Frontal cortex (tissue), 4 donors: ENCODE measurements around the gene PUS3. TPM values are rescaled to one million over a fixed set of nuclear protein-coding genes. Genes with fewer than 3 reads are reported as not detected.

Experiments
- DNase-seq, 2 donors: peaks; one replicate each; pipeline ENCODE4 v3.0.0; 2012; ENCODE audit warnings: low spot score in 2 of 2
- FAIRE-seq: peaks from 2 replicates; lab custom pipeline; 2012; peaks lifted over from hg19 to GRCh38; lab: Jason Lieb, UNC
- total RNA-seq: library from RNA; depleted of rRNA; stranded (reverse); fragments of >200 nt; gene quantifications from one replicate; pipeline ENCODE4 v1.2.3, GENCODE V29; 2014
- donor health status: control.
- donor health status: control.
- donor health status: control.

The PUS3 gene, protein sequence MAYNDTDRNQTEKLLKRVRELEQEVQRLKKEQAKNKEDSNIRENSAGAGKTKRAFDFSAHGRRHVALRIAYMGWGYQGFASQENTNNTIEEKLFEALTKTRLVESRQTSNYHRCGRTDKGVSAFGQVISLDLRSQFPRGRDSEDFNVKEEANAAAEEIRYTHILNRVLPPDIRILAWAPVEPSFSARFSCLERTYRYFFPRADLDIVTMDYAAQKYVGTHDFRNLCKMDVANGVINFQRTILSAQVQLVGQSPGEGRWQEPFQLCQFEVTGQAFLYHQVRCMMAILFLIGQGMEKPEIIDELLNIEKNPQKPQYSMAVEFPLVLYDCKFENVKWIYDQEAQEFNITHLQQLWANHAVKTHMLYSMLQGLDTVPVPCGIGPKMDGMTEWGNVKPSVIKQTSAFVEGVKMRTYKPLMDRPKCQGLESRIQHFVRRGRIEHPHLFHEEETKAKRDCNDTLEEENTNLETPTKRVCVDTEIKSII
- total RNA-seq = 14.3 TPM

DNA sequence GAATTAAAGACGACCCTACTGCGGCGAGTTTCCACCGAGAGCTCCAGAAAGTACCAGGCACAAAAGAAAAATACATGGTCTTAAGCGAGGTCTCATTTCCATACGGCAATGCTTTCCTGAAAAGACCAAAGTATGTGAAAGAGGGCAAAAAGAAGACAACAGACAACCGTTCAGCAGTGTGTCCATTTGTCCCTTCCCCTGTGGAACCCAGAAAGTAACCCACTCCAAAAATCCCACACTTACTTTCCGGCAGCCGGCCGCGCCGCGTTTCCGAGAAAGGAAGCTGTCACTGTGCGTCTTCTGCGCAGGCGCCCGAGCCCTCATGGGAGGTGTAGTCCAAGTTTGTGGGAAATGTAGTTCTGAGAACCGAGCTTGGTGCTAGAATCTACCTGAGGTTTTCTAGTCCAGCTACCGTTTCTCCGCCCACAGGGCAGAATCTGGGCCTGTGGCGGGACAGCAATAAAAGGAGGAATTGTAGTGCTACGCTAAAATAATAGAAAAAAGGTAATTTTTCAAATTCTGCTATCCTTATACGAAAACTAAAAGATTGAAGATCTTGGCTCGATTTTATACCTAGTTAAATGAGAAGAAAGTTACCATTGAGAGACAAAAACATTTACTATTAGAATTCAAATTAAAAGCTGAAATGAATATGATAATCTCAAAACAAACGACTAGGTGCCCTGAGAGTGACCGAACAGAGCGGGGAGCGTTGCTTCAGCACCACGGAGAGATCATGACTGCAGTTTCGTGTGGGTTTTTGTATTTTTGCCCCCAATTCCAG lies at the start of gene PUS3:
Gene PUS3, minus strand, starts transcription at position 280 of the 784 bp plus-strand sequence. CDS start 6,922 bp downstream, outside the sequence.
- FAIRE-seq = no peak
- peak; percentile 79 to 84 for DNase-seq

DNA sequence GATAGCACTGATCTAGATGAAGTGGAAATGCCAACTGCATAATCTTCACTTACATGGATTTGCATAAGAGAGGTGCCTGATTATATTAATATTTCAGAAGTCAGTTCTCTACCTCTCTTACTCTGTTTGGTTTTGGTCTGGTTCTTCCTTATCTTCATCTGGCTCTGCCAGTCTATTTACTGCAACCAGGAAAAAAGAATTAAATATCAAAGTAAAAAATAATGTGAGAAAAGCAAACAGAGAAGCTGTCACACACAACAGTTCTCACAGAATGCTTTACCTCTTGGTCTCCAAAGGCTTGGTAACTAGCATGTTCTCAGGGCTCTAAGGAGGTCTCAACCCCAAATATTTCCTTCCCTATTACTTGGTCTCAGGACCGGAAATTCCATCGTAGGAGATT lies 49.6 kb upstream of the PUS3 start:
- DNase-seq = no peak
- no peak for FAIRE-seq

DNA sequence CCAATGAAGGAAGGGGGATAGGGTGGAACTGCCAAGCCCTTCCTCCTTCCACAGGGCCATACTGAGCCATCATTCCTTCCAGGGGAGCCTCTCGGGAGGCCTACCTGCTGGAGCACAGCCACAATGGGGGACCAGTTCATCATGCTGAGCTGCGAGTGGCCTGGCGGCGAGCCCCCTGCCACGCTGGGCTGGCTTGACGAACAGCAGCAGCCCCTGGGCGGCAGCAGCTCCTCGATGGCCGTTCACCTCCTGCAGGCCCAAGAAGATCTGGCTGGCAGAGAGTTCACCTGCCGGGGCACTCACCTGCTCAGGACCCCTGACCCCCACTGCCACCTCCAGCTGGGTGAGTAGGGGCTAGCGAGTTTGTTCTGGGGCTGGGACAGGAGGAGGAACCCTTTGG lies 48.7 kb upstream of the PUS3 start:
- DNase-seq (no peak), FAIRE-seq (no peak)

DNA sequence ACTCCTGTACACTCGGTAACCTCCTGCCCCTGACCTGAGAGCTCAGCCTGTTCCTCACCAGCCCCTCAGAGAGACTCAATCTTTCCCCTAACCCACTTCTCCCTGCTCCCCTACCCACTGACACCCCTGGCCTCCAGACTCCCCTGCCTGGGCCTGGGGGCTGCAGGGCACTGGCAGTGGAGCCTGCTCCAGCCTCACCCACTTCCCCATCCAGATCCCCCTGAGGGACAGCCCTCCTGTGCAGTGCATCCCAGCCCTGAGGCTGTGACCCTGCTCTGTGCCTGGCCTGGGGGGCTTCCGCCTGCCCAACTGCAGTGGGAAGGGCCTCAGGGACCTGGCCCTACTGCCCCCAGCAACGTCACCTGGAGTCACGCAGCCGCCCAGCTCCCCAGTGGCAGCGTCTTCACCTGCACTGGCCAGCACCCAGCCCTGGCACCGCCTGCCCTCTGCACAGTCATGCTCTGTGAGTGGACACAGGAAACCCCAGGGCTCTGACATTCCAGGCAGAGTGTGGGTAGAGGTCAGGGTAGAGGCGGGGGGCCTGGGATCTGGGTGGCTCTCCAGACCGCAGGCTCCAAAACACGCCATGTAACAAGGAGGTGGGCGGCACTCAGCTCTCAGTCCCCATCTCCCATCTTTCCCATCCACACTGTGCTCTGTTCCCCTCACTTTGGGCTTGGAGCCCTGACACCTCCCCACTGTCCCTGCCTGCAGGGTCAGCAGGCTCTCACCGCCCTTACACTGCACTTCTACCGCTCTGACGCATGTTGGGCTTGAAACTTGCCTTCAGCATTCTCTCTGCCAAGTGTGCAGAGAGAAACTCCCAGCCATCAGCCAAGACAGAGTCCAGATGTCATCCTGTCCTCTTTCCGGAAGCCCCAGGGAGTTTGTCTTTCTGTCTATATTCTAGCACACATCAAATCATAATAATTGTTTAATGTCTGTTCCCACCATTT lies 48.0 kb upstream of the PUS3 start:
- DNase-seq (no peak), FAIRE-seq (no peak)

DNA sequence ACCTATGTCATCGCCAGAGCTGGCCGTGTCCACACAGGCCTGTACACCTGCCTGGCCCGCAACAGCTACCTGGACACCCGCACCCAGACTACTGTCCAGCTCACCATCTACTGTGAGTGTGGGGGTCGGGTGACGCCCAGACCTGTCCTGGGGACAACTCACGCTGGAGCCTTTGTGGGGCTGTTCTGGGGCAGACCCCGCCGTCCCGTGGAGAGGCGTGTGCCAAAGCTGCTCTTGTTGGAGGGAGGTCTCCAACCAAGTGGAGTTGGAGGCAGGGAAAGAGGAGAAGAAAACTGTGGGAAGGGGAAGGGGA lies 47.1 kb upstream of the PUS3 start:
- no peak for FAIRE-seq
- DNase-seq = no peak

DNA sequence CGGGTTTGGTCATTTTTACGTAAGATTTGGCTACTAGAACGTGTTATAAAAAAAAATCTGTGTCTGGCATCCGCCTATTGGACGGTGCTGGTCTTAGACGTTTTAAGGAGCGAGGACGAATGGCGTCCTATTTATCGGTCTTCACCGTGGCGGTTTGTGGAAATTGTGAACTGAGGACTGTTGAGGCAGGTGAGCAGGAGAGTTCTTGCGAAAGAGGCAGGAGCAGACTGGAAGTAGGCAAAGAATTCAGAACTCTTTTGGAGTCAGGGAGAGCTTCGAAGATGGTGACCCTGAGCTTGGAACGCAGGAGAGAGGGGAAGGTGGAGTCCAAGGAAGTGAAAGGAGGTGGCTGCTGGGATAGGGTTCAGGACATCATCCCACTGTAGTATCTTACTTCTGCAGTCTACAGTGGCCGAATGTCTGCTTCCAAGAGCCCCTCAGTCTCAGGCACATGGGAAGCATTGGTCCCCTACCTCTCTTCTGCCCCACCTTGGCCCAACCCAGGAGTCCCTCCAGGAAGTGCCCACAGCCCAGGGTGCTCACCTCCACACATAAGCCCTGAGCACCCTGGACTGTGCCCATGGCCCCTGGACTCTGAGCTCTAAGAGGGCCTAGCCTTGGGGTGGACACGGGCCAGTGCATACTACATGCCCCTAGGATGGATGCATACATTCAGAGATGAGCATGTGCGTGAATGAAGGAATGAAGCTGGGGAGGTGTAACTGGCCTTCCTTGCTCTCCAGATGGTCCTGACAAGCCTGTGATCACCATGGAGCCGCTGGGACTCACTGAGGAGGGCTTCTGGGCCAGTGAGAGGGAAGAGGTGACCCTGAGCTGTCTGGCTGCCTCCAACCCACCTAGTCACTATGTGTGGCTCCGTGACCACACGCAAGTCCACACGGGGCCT lies 46.5 kb upstream of the PUS3 start:
- no peak for FAIRE-seq
- no peak for DNase-seq

DNA sequence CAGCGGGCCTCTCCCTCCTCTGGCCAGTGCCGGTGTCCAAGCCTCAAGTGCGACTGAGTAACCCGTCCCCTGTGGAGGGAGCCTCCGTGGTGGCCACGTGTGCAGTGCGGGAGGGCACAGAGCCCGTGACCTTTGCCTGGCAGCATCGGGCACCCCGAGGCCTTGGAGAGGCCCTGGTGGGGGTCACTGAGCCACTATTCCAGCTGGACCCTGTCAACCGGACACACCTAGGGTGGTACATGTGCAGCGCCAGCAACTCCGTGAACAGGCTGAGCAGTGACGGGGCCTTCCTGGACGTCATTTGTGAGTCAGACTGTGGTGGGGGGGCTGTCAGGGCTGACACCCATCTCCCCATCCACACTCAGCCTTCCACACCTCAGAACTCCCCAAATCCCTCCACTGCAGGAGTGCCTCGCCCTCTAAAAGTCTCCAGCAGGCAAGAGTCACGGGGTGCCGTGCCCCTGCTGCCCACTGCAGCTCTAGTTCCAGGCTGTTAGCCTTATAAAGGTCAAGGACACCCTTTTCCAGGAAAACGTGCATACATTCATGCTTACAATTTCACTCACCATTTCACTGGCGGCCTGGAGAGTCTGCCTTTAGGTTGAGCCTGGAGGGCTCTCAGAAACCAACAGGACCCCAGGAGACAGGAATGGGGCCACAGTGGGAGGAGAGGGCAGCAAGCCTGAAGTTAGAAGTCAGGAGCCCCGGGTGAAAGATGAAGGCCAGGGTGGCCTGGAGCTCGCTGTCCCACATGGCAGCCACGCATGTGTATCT lies 45.5 kb upstream of the PUS3 start:
- DNase-seq (no peak), FAIRE-seq (no peak)

DNA sequence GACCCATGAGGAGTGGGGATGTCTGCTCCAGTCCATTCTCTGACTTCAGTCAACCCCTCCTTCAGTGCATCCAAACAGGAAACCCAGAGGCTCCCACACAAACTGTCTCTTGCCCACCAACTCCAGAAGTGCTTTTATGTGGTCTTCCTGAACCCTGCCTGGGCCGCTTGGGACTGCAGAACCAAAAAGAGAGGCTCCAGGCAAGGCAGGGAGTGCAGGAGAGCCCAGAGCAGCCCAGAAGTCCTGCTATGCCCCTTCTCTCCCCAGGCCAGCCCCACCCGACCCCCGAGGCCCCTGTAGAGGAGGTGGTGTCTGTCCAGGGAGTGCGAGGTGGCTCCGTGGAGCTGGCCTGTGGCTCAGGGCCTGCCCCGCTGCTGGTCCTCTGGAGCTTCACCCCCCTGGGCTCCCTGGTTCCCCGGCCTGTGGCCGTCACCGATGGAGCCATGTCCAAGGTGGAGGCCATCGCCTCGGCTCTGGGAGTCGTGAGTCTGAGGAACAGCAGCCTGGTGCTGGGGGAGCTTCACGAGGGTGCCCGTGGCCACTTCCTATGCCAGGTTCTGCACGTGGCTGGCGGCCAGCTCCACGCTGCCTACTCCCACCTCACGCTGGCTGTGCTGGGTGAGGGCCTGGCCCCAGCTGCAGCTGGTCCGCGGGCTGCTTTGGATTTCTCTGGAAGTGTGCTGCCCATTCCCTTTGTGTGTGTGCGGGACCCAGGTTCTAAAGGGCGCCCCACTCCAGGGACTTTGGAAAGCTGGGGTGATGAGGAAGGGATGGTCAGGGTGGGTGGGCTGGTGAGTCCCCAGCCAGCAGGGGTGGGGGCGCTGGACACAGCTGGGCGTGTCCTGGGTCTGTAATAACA lies 44.6 kb upstream of the PUS3 start:
- no peak for FAIRE-seq
- DNase-seq = no peak

DNA sequence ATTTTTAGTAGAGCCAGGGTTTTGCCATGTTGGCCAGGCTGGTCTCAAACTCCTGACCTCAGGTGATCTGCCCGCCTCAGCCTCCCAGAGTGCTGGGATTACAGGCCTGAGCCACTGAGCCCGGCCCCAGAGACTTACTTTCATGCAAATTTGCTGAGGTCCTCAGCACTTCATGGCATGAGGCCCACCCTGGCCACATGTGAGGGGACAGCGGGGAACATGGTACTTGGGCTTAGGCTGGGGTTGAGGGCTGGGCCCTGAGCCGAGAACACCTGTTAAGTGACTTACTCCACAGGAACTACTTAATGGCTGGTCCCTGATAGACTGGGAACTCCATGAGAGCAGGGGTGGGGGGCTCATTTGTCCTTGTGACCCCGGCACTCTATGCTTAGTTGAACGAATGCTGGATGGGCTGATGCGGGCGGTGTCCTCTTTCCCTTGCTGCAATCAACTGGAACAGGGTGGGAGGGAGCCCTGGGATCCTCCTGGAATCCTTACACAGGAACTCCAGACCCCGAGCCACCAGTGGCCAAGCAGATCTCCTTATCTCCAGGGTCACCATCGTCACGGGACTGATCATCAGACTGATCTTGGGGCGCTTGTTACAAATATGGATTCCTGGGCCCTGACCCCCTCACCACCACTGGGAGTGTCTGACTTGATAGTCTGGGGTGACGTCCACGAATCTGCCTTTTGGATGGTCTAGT lies 43.9 kb upstream of the PUS3 start:
- DNase-seq = no peak
- FAIRE-seq = no peak

DNA sequence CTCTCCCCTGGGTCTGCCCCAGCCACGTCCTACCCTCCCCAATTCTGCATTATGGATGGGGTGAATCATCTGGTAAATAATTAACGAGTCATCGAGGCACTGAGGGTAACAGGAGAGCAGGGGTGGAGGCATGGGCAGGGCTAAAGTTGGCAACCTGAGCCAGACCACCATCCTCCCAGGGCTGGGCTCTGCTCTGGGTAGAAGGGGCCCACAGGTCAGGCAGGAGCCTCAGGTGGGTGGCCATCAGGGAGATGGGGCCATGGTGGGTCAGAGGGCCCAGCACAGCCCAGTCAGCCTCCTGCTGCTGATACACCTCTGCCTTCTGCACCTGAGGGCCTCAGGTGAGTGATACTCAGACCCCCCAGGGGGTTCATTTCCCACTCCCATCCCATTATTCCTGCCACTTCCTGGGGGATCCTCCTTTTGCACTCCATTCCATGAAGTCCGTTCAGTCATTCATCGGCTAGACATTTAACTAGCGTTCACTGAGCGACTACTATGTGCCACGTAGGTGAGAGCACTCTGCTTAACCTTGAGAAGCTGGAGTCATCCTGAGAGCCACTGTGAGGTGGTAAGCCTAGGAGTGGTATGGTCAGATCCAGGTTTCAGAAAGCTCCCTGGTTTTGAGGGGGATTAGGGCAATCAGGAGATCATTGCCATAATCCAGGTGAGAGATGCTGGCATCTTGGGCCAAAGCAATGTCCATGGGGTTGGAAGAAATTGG lies 43.0 kb upstream of the PUS3 start, which contains the start of gene VSIG10L2:
Gene VSIG10L2, plus strand, starts transcription at position 248 of the 724 bp plus-strand sequence. Its CDS starts 12 bp downstream, at position 260.
- FAIRE-seq (no peak), DNase-seq (no peak)

DNA sequence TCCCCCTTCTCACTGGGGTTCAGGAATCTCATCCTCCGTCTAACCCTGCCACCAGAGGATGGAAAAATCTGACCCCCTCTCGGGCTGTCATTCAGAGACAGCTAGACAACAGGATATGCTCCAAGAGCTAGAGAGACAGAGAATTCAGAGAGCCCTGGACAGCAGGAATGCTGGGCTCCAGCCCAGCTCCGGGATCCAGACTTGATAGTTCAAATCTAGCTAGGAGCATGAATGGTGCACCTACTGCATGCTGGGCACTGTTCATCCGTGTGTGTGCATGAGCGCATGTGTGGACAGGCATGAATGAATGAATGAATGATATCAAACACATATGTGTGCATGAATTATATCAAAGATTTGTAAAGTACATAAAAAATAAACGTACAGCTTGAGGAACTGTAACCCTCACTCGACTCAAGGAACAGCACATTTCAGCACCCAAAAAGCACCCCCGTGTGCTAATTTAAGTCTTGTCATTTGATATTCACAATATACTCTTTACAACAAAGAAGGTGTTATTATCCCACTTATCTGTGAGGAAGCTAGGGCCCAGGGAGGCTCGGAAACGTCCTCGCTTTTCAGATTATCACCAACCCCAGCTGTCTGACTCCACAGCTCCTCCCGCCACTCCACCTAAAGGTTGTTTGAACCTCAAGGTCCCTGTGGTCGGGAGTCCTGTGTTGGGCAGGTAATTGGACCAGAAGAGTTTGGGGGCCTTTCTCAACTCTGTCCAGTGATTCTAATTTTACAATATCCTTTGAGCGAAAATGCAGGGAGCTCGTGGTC lies 42.2 kb upstream of the PUS3 start:
- FAIRE-seq (no peak), DNase-seq (no peak)

DNA sequence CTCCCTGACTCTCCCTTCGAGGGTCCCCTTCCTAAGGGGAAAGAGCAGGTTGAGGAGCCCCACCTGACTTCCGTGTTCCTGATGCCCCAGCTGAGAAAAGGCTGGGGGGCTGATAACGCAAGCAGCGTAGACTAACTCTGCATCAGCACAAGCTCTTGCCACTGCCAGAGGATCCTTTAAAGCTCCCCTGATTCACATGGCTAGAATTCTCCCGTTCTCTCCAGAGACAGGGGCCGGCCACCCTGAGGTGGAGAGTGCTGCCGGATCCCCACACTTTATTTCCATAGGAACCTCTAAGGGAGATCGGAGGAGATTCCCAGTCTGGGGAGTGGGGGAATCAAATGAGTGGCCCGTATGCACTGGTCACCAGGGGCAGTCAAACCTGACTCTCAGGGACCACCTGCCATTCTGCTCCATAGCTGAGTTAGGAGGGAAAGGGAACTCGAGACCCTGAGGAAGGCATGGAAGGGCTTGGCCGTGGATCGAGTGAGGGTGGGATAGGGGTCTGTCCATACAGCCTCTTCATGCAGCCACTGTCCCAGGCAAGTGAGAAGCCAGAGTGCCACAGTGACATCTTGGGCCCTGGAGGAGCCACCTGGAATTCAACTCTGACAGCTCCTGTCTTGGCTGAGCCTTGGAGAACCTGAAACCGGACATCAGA lies 41.5 kb upstream of the PUS3 start:
- FAIRE-seq (no peak), DNase-seq (no peak)

DNA sequence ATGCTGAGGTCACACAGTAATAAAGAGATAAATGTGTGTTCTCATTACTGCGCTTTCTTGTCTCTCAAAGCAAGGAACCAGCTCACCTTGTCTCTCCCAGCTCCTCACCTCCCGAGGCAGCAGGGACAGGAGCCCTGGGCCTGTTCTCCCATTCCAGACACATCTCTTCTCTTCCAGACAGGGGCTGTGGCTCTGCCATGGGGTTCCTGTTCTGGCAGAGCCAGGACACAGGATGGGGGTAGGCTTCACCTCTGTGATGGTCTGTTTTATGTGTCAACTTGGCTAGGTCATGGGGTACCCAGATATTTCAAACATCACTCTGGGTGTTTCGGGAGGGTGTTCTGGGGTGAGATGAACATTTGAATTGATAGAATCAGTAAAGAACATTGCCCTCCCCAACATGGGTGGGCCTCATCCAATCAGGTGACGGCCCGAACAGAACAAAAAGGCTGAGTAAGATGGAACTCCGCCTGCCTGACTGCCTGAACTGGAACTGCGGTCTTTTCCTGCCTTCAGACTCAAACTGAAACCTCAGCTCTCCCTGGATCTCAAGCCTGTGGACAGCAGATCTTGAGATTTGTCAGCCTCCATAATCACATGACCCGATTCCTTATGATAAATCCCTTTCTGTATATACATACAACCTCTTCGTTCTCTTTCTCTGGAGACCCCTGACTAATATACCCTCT lies 40.8 kb upstream of the PUS3 start:
- FAIRE-seq (no peak), DNase-seq (no peak)

DNA sequence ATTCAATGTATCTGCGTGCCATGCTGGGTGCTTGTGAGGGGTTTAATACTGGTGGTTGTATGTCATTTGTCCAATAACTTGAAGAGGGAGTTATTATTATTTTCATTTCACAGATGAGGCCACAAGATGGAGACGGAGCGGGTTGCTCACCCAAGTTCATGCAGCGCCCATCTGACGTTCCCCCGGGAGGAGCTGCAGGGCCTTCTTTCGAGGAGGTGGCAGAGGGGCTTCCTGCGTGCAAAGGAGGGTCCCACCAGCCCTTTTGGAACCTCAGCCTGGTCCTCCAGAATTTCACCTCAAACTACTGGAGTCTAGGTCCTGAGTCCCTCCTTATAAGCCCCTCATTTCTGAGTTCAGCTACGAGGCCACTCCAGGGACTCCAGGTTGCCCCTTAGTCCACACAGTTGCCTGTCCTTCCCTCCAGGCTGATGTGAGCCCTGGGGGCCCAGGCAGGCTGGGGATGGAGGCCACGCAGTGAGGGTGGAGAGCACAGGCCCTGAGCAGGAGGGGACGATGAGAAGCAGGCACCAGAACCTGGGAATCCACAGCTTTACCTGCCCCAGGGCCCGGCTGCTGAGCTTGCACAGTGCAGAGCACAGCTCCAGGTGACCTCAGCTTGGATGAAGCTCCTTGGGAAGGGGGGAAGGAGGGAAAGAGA lies 39.9 kb upstream of the PUS3 start:
- DNase-seq = no peak
- no peak for FAIRE-seq
